OCI-LY7 (cell line): Measurements from ENCODE around the gene SLC30A4. TPM values are rescaled to one million over a fixed set of nuclear protein-coding genes. Genes with fewer than 3 reads are reported as not detected.

Experiments
- BruUV-seq: library from RNA; stranded (reverse); fragments of 400-500 nt; replicated peaks from 2 replicates; lab custom pipeline; 2021; lab: Mats Ljungman, UMichigan
- CTCF ChIA-PET: fragments of 300-600 bp; sonication (Branson Sonifier 250); formaldehyde crosslinking; loops from one replicate; lab custom pipeline; 2022; ENCODE audit warnings: antibody characterized with exemption; ENCODE audit not compliant: unreplicated experiment; lab: Charles Lee
- POLR2A ChIA-PET: fragments of 300-600 bp; sonication (Branson Sonifier 250); formaldehyde crosslinking; loops from one replicate; lab custom pipeline; 2022; ENCODE audit warnings: antibody characterized with exemption; lab: Charles Lee
- DNase-seq: peaks from one replicate; pipeline ENCODE4 v3.0.0-alpha.2; 2015; ENCODE audit warnings: low spot score
- H2AFZ ChIP-seq: fragments of 200-600 bp; sonication (generic), shearing (Covaris generic); 2 replicates; pipeline ENCODE4 v1.6.1; 2014; ENCODE audit warnings: mild to moderate bottlenecking, antibody characterized with exemption, low read length, moderate library complexity
- H3K27ac ChIP-seq: fragments of 200-600 bp; sonication (generic); 2 replicates; pipeline ENCODE4 v1.5.1; 2014; ENCODE audit warnings: mixed run types, low read depth, mild to moderate bottlenecking, moderate library complexity, low read length, inconsistent platforms; ENCODE audit not compliant: poor library complexity, severe bottlenecking
- H3K36me3 ChIP-seq: fragments of 200-600 bp; sonication (generic); 2 replicates; pipeline ENCODE4 v1.6.1; 2014; ENCODE audit warnings: mild to moderate bottlenecking, antibody characterized with exemption, low read length, moderate library complexity, mixed read lengths; ENCODE audit not compliant: insufficient read depth
- H3K4me1 ChIP-seq: fragments of 200-600 bp; sonication (generic); 2 replicates; pipeline ENCODE4 v1.5.1; 2014; ENCODE audit warnings: mild to moderate bottlenecking, low read length; ENCODE audit not compliant: insufficient read depth, poor library complexity, severe bottlenecking
- H3K4me2 ChIP-seq: fragments of 200-600 bp; sonication (generic); 2 replicates; pipeline ENCODE4 v1.6.1; 2014; ENCODE audit warnings: mild to moderate bottlenecking, low read length
- H3K4me3 ChIP-seq: fragments of 200-600 bp; sonication (generic); 2 replicates; pipeline ENCODE4 v1.5.1; 2014; ENCODE audit warnings: mild to moderate bottlenecking, low read depth, low read length; ENCODE audit not compliant: poor library complexity, severe bottlenecking
- H3K79me2 ChIP-seq: fragments of 200-600 bp; sonication (generic); 2 replicates; pipeline ENCODE4 v1.6.1; 2016; ENCODE audit warnings: low read depth, mild to moderate bottlenecking, low read length, moderate library complexity, mixed read lengths; ENCODE audit not compliant: insufficient read depth
- H3K9me2 ChIP-seq: fragments of 200-600 bp; sonication (generic); 2 replicates; pipeline ENCODE4 v1.6.1; 2016; ENCODE audit warnings: mild to moderate bottlenecking, low read length, mixed read lengths; ENCODE audit not compliant: insufficient read depth
- H3K9me3 ChIP-seq: fragments of 200-600 bp; sonication (generic); 2 replicates; pipeline ENCODE4 v1.6.1; 2014; ENCODE audit warnings: mild to moderate bottlenecking, mixed run types, low read length, mixed read lengths
- H4K20me1 ChIP-seq: fragments of 200-600 bp; sonication (generic); 2 replicates; pipeline ENCODE4 v1.6.1; 2014; ENCODE audit warnings: mild to moderate bottlenecking, antibody characterized with exemption, low read length, moderate library complexity, mixed read lengths; ENCODE audit not compliant: insufficient read depth
- CTCF ChIP-seq: fragments of 200-600 bp; sonication (generic); conservative IDR thresholded peaks from 2 replicates; pipeline ENCODE4 v1.5.1; 2014; ENCODE audit warnings: mild to moderate bottlenecking, antibody characterized with exemption, low read length, moderate library complexity, mixed read lengths
- EZH2phosphoT487 ChIP-seq: fragments of 200-600 bp; sonication (generic); IDR thresholded peaks from 2 replicates; pipeline ENCODE4 v1.6.1; 2018; ENCODE audit warnings: low read depth, borderline replicate concordance, mild to moderate bottlenecking, mixed run types, antibody characterized with exemption, low read length, moderate library complexity, mixed read lengths
- intact Hi-C: fragments of 100-400 bp; cut with micrococcal nuclease; formaldehyde crosslinking; loops from one replicate; pipeline ENCODE4 v1.10.0; 2022; ENCODE audit not compliant: unreplicated experiment
- total RNA-seq, 2 experiments: library from RNA; depleted of rRNA in 1 of 2; stranded (reverse); fragments of >200 nt in 1 of 2; shearing (Covaris generic) in 1 of 2; gene quantifications; 2 replicates each; pipeline ENCODE4 v1.2.3, GENCODE V29; 2014 to 2022

SLC30A4 gene
- total RNA-seq, 2 experiments from 2014 or later = 0.13 to 3.5 TPM

GRCh38 chr15:45495588-45495987 lies 27.0 kb downstream of the SLC30A4 start:
- no TSS peak for BruUV-seq
- ChIA-PET POLR2A (interaction anchor here (0.9 to 1.4 kb wide), 3 partner anchors 10 to 104 kb away, joined by 3 to 5 read pairs (median 3); no protein-coding TSS in a partner anchor), CTCF (no interaction called here)
- intact Hi-C loops = no loop called here
- no peaks in the 10 kb centered on the region for H3K79me2 ChIP-seq
- no peaks in the 10 kb centered on the region for H3K36me3 ChIP-seq
- H3K4me2 ChIP-seq = no peak overlapping the region
- H4K20me1 ChIP-seq = no peaks in the 10 kb centered on the region
- no peak overlapping the region for H2AFZ ChIP-seq
- no peaks in the 10 kb centered on the region for H3K9me2 ChIP-seq
- H3K27ac ChIP-seq = no peak overlapping the region
- H3K4me1 ChIP-seq = no peaks in the 10 kb centered on the region
- no peak overlapping the region for H3K4me3 ChIP-seq
- H3K9me3 ChIP-seq = no peaks in the 10 kb centered on the region
- no peak for TF ChIP-seq CTCF
- TF ChIP-seq EZH2phosphoT487 = no peak
- DNase-seq = no peak

- ChIA-PET POLR2A (interaction anchor here (0.6 to 1.3 kb wide), 4 partner anchors 8 to 286 kb away, joined by 3 to 4 read pairs (median 3); no protein-coding TSS in a partner anchor), CTCF (no interaction called here)
- intact Hi-C loops = no loop called here
- TF ChIP-seq EZH2phosphoT487 (no peak), CTCF (no peak)
- H2AFZ ChIP-seq = no peak overlapping the region
- no TSS peak for BruUV-seq
- no peaks in the 10 kb centered on the region for H3K9me3 ChIP-seq
- DNase-seq = no peak
- H3K9me2 ChIP-seq = no peaks in the 10 kb centered on the region
- no peak overlapping the region for H3K4me3 ChIP-seq
- no peaks in the 10 kb centered on the region for H3K79me2 ChIP-seq
- no peaks in the 10 kb centered on the region for H3K36me3 ChIP-seq
- H3K27ac ChIP-seq = no peak overlapping the region
- no peak overlapping the region for H3K4me2 ChIP-seq
- H3K4me1 ChIP-seq = no peaks in the 10 kb centered on the region
- no peaks in the 10 kb centered on the region for H4K20me1 ChIP-seq
Observed at GRCh38 chr15:45489690-45490238, 32.8 kb downstream of the SLC30A4 start.

GRCh38 chr15:45486317-45486716 lies 36.2 kb downstream of the SLC30A4 start:
- H3K4me2 ChIP-seq = no peak overlapping the region
- no peaks in the 10 kb centered on the region for H3K9me2 ChIP-seq
- no peaks in the 10 kb centered on the region for H3K36me3 ChIP-seq
- TF ChIP-seq EZH2phosphoT487 (no peak), CTCF (no peak)
- no peak overlapping the region for H2AFZ ChIP-seq
- H3K4me3 ChIP-seq = no peak overlapping the region
- H4K20me1 ChIP-seq = no peaks in the 10 kb centered on the region
- POLR2A ChIA-PET = interaction anchor here (0.7 kb wide), 1 partner anchor 12 kb away, joined by 3 read pairs; no protein-coding TSS in a partner anchor
- no peak for DNase-seq
- BruUV-seq = no TSS peak
- intact Hi-C loops = no loop called here
- no peak overlapping the region for H3K27ac ChIP-seq
- H3K9me3 ChIP-seq = no peaks in the 10 kb centered on the region
- no peaks in the 10 kb centered on the region for H3K79me2 ChIP-seq
- no peaks in the 10 kb centered on the region for H3K4me1 ChIP-seq
- CTCF ChIA-PET = no interaction called here
